Neutrophil (primary cell): ENCODE measurements around the gene FUOM.

Experiments used
- H3K27ac ChIP-seq: fragments of 200-600 bp; sonication (generic); 2 replicates; pipeline ENCODE4 v1.5.1; 2016; ENCODE audit warnings: mild to moderate bottlenecking, moderate library complexity
- H3K27me3 ChIP-seq: fragments of 200-600 bp; sonication (generic); 2 replicates; pipeline ENCODE4 v1.6.0; 2016; ENCODE audit warnings: mild to moderate bottlenecking
- H3K36me3 ChIP-seq: fragments of 200-600 bp; sonication (generic); 2 replicates; pipeline ENCODE4 v1.5.1; 2017
- H3K4me1 ChIP-seq, 2 experiments: fragments of 200-600 bp in 1 of 2; sonication (generic) in 1 of 2; 1 replicate in 1 of 2; 2 replicates in 1 of 2; pipeline versions ENCODE4 v1.5.1 to v1.6.1; 2013 to 2016; ENCODE audit warnings: low read depth in 1 of 2, low read length in 1 of 2, mild to moderate bottlenecking in 1 of 2, moderate library complexity in 1 of 2; ENCODE audit not compliant: control insufficient read depth in 1 of 2, insufficient read depth in 1 of 2
- H3K4me3 ChIP-seq, 2 experiments: fragments of 200-600 bp in 1 of 2; sonication (generic) in 1 of 2; 1 replicate in 1 of 2; 2 replicates in 1 of 2; pipeline ENCODE4 v1.5.1; 2013 to 2016; ENCODE audit warnings: low read depth in 1 of 2, low read length in 1 of 2, mild to moderate bottlenecking in 1 of 2, moderate library complexity in 1 of 2
- H3K9me3 ChIP-seq: fragments of 200-600 bp; sonication (generic); 2 replicates; pipeline ENCODE4 v1.5.1; 2016
- TF ChIP-seq, protein P1 (sequence below): fragments of 200-600 bp; sonication (generic); IDR thresholded peaks from 2 replicates; pipeline ENCODE4 v1.5.1; 2016; ENCODE audit warnings: antibody characterized with exemption

The FUOM gene

GRCh38 chr10:133353988-133354605 is 3.7 kb downstream of the FUOM start:
- H3K4me3 ChIP-seq = no peak overlapping the region
- no peak overlapping the region for H3K27ac ChIP-seq
- TF ChIP-seq, protein P1, sequence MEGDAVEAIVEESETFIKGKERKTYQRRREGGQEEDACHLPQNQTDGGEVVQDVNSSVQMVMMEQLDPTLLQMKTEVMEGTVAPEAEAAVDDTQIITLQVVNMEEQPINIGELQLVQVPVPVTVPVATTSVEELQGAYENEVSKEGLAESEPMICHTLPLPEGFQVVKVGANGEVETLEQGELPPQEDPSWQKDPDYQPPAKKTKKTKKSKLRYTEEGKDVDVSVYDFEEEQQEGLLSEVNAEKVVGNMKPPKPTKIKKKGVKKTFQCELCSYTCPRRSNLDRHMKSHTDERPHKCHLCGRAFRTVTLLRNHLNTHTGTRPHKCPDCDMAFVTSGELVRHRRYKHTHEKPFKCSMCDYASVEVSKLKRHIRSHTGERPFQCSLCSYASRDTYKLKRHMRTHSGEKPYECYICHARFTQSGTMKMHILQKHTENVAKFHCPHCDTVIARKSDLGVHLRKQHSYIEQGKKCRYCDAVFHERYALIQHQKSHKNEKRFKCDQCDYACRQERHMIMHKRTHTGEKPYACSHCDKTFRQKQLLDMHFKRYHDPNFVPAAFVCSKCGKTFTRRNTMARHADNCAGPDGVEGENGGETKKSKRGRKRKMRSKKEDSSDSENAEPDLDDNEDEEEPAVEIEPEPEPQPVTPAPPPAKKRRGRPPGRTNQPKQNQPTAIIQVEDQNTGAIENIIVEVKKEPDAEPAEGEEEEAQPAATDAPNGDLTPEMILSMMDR = no peak
- H3K9me3 ChIP-seq = no peaks in the 10 kb centered on the region
- H3K36me3 ChIP-seq = no peaks in the 10 kb centered on the region
- H3K4me1 ChIP-seq = peaks cover 12 to 13% of the 10 kb centered on the region in 2 experiments
- peaks cover 69% of the 10 kb centered on the region for H3K27me3 ChIP-seq

- TF ChIP-seq, protein P1 = no peak
- Histone ChIP-seq H3K4me3 (no peak overlapping the region), H3K4me1 (peaks cover 12 to 13% of the 10 kb centered on the region in 2 experiments), H3K36me3 (no peaks in the 10 kb centered on the region), H3K27me3 (peaks cover 71% of the 10 kb centered on the region), H3K27ac (no peak overlapping the region), H3K9me3 (no peaks in the 10 kb centered on the region)
These were observed 4.4 kb downstream of the FUOM start for GRCh38 chr10:133353202-133353959.

DNA sequence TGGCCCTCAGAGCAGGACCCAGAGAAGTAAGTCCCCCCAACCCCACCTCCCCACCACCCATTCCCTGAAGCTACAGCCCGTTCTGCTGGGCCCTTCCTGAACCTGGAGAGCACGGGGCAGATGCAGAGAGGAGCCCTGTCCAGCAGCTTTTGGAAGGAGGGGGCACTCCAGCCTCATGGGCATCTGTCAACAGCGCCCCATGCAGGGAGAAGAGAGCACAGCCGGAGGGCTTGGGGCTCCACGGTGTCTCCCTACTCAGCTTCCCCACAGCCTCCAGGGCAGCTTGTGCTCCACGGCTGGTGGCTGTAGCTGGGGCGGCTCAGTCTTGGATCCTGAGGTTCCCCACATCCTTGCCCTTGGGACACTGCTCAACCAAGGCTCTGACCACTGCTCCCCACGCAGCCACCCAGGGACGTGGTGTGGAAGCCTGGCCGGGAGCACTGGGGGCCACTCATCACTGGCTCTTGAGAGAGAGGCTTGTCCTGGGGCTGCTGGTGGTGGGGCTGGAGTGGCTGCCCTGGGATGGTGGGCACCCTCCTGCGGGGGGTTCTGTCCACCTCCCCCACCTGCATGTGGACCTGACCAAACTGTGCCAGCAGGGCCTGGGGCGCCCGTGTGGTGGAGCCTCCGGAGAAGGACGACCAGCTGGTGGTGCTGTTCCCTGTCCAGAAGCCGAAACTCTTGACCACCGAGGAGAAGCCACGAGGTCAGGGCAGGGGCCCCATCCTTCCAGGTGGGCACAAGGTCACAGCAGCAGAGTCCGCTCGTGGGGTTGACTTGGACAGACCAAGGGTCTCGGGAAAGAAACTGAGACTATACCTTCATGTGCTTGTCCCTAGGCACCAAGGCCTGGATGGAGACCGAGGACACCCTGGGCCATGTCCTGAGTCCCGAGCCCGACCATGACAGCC is 6.2 kb downstream of the FUOM start:
- Histone ChIP-seq H3K4me1 (peaks cover 1 to 2% of the 10 kb centered on the region in 2 experiments), H3K27me3 (peaks cover 71% of the 10 kb centered on the region), H3K9me3 (no peaks in the 10 kb centered on the region), H3K27ac (no peak overlapping the region), H3K4me3 (no peak overlapping the region), H3K36me3 (no peaks in the 10 kb centered on the region)
- TF ChIP-seq, protein P1 = no peak

DNA sequence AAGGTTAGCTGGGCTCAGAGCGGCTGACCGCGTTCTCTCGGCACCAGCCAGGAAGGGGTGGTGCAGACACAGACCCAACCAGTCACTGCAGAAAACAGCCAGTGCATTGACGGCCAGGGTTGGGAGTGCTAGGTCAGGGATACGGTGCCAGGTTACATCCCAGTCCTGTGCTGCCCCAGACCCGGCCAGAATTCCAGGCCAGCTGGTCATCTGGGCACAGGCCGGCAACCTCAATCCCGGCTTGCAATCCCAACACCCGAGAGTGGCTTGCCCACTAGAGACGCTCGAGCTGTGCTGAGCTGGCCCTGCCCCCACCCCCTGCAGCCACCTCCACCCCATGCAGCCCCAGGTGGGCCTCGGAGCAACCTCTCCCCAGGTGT is 6.9 kb downstream of the FUOM start:
- Histone ChIP-seq H3K4me1 (no peaks in the 10 kb centered on the region), H3K36me3 (no peaks in the 10 kb centered on the region), H3K9me3 (no peaks in the 10 kb centered on the region), H3K27me3 (peaks cover 71% of the 10 kb centered on the region), H3K4me3 (no peak overlapping the region), H3K27ac (no peak overlapping the region)
- TF ChIP-seq, protein P1 = no peak

GRCh38 chr10:133350283-133350949 is 7.4 kb downstream of the FUOM start:
- no peaks in the 10 kb centered on the region for H3K4me1 ChIP-seq
- H3K27me3 ChIP-seq = peaks cover 71% of the 10 kb centered on the region
- no peaks in the 10 kb centered on the region for H3K36me3 ChIP-seq
- H3K9me3 ChIP-seq = no peaks in the 10 kb centered on the region
- TF ChIP-seq, protein P1 = no peak
- H3K4me3 ChIP-seq = no peak overlapping the region
- H3K27ac ChIP-seq = no peak overlapping the region
